CD1c-positive myeloid dendritic cell (primary cell): ENCODE measurements around the gene SIGLEC7.
A peak's percentile ranks its signal among the peaks of the same experiment; 100 is the strongest.

Experiments
- DNase-seq: peaks from one replicate; pipeline ENCODE4 v3.0.0-alpha.2; 2016; ENCODE audit errors: extremely low spot score

SIGLEC7 gene

DNA sequence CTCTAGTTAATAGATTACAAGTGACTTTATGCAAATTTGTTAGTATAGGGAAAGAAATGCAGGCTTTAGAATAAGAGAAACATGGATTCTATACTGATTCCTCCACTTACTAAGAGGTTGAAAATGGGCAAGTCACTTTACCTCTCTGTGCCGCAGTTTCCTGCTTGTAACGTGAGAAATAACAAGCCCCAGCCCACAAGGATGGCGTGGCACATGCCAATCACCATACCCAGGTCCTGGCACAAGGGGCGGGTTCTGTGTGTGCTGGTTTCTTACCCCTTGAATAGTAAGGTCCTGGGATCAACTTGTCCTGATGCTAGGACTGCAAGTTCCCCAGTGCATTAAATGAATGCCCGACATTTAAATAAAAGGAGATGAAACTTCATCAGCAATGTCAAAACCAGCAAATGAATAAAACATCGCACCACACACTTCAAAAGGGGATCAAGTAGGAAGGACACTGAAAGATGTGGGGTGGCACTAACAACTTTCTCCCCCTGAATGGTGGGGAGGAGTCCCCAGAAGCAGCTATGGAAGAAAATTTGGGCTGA lies 25.3 kb upstream of the SIGLEC7 start:
- no peak for DNase-seq

DNA sequence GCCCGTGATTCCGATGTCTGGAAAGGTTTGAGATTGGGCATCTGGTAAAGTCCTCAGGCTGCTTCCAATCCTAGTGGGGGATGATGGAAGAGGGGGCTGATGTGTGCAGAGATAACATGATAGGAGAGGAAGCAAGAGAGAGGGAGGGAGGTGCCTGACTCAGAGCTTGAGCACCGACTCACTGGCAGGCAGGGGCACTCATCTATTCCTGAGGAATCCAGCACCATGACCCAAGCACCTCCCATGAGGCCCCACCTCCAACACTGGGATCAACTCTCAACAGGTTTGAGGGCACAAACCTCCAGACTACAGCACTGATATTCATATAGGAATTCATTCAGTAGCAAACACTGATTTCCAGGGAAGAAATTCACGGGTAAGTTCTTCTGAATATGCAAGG lies 23.0 kb upstream of the SIGLEC7 start:
- no peak for DNase-seq

DNA sequence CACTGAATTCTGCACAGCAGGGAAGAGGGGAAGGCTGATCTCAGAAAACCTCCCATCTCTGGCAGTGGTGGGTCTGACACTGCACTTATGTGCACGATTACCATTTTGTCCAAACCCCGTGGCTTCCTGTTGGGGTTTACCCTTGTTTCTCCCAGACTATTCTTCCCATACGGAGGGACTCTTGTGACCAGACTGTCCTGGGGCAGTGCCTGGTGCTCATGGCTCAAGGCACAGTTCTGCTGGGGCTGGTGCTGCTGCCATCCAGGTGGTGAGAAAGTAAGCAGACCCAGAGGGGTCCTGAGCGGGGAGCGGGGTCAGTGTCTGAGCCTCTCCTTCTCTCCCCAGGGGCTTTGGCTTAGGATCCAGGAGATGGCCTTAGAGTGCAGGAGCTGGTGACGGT lies 22.5 kb upstream of the SIGLEC7 start:
- no peak for DNase-seq

DNA sequence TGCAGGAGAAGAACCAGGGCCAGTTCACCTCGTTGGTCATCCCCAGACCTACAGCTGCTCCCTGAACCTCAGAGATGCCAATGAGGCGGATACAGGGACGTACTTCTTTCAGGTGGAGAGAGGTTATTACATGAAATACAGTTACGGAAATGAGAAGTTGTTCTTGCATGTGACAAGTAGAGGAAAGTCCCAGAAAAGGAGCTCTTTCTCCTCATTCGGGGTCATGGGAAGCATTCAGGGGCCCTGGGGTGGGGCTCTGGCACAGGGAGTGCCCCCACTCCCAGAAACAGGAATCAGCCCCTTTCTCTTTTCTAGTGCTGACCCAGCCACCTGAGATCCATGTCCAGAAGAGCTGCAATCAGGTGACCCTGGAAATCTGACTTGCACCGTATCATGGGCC lies 21.9 kb upstream of the SIGLEC7 start:
- peak; percentile 26 for DNase-seq

DNA sequence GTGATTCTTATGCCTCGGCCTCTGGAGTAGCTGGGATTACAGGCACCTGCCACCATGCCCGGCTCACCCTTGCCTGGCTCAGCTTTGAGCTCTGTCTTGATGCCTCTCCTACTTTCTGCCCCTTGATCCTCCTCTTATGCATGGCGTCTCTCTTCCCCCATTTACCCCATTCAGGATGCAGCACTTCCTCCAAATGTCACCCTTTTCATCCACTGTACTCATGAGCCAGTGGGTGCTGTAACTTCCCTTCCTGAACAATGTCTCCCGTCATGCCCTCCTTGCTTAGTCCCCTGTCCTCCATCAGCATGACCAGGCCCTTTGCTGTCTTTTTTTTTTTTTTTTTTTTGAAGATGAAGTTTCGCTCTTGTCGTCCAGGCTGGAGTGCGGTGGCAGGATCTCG lies 20.8 kb upstream of the SIGLEC7 start:
- peak; percentile 64 for DNase-seq

DNA sequence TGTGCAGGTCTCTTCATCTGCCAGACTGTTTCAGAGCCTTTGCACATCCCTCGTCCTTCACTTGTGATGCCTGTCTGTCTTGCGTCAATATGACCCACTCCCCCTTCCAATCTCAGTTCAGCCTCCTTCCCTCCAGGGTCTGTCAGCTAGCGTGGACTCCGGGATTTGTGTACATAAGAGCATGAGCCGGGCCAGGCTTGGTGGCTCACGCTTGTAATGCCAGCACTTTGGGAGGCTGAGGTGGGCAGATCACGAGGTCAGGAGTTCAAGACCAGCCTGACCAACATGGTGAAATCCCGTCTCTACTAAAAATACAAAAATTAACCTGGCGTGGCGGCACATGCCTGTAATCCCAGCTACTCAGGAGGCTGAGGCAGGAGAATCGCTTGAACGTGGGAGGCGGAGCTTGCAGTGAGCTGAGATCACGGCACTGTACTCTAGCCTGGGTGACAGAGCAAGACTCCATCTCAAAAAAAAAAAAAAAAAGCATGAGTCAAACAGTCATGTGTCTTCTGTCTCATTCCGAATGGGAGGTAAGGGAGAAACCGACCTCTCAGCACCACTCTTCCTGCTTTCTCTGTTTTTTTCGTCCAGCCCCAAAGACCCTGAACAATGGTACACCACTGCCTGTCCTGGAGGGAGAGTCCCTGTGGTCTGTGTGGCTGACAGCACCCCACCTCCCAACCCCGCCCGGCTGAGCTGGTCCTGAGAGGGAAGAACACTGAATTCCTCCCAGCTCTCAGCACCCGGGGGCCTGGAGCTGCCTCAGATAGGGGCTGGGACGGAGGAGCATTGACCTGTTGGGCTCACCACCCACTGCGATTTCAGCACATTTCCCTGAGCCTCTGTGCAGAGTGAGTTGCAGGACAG lies 19.8 kb upstream of the SIGLEC7 start:
- peak; percentile 80 for DNase-seq

DNA sequence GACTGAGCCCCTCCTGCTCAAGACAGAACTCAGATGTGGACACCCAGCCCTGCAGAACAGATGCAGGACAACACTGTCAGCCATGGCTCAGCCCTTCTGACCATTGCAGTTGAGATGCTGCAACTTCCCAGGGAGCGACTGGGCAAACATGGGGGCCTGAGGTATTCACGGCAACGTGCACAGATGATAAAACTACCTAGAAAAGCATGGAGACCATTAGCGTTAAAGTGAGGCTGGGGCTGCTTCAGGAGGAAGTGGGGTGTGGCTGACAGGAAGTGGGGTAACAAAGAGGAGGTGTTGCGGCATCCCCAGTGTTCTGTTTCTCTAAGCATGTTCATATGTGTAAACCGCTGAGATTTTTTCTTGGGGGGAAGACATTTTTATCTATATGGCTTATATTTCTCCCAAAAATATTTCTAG lies 18.7 kb upstream of the SIGLEC7 start:
- DNase-seq, result peak; percentile 79

DNA sequence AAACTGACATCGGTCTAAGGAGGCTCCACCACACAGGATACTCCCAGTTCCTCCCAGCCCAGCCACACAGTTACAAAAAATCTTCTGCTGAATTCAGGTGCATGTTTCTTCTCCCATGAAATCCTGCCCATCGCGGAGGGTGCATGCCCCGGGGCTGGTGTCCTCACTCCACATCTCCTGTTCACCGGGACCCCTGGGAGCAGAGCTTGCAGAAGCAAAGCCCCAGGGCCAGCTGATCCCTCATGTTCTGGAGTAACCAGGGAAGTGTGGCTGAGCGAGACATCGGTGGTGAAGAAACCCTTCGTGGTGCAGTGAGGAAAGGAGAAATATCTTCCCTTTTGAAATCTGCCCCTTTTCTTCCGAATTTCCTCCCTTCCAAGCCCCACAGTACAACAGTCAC lies 18.3 kb upstream of the SIGLEC7 start:
- DNase-seq, result peak; percentile 52

DNA sequence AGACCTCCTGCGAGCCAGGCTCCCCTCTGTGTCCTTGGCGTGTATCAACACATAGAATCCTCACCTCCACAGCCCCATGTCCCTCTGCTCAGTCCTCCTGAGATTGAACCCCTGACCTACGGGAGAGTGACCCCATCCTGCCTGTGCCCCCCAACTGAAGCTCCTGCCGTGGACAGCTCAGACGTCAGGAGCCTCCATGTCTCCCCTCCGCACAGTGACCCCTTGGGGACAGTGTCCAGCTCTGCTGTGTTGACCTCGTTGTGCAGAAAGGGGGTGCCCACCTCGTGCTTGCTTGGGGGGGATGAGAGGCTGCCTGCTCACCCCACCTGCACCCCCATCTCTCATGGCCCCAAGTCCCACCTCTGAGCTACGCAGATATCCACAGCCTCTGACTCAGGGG lies 17.9 kb upstream of the SIGLEC7 start:
- DNase-seq, result no peak

DNA sequence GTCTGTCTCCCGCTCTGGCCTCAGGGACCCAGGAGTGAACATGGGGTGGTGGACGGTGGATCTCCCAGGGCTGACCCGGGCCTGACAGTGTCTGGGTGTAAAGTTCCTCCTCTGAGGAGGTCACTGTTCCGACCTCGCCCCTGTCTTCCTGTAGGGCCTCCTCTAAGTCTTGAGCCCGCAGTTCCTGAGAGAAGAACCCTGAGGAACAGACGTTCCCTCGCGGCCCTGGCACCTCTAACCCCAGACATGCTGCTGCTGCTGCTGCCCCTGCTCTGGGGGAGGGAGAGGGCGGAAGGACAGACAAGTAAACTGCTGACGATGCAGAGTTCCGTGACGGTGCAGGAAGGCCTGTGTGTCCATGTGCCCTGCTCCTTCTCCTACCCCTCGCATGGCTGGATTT lies 17.4 kb upstream of the SIGLEC7 start, which contains the start of gene SIGLEC9:
SIGLEC9 (plus strand) TSS at position 178 of the 400 bp plus-strand sequence; CDS start at position 247, 69 bp downstream.
- peak; percentile 69 for DNase-seq

DNA sequence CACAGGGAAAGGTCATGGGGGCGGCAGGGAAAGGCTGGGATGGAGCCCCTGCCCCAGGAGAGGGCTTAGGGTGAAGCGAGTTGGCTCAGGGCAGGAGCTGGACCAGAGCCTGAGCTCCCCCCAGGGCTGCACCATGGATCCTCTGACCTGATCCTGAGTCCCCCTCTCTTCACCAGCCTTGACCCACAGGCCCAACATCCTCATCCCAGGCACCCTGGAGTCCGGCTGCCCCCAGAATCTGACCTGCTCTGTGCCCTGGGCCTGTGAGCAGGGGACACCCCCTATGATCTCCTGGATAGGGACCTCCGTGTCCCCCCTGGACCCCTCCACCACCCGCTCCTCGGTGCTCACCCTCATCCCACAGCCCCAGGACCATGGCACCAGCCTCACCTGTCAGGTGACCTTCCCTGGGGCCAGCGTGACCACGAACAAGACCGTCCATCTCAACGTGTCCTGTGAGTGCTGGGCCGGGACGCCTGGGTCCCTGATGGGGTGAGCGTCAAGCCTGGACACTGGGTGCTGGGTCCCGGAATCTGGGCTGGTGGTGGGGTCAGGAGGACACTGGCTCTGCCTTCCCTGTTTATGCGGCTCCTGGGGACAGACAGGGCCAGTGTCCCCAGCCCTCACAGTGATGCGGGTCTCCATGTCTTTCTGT lies 16.6 kb upstream of the SIGLEC7 start:
- DNase-seq, result no peak

DNA sequence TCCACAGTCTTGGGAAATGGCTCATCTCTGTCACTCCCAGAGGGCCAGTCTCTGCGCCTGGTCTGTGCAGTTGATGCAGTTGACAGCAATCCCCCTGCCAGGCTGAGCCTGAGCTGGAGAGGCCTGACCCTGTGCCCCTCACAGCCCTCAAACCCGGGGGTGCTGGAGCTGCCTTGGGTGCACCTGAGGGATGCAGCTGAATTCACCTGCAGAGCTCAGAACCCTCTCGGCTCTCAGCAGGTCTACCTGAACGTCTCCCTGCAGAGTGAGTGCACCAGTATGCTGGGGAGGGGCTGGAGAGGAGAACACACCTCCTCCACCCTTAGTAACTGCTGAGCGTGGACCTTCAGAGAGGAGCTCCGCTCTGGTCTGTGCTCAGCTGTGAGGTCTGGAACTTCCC lies 15.1 kb upstream of the SIGLEC7 start:
- no peak for DNase-seq

DNA sequence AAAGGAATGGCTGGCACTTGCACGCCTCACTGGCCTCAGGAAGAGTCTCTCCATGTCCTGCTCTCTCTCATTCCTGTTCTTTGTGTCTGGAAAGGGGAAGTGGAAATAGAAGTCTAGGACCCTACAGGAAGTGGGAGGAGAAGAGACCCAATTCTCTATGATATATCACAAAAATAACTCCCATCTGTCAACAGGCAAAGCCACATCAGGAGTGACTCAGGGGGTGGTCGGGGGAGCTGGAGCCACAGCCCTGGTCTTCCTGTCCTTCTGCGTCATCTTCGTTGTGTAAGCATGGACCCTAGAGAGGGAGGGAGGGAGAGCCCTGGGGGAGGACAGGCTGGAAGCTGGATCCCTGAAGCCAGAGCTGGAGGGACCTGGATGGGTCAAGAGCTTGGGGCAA lies 14.3 kb upstream of the SIGLEC7 start:
- DNase-seq, result peak; percentile 60

DNA sequence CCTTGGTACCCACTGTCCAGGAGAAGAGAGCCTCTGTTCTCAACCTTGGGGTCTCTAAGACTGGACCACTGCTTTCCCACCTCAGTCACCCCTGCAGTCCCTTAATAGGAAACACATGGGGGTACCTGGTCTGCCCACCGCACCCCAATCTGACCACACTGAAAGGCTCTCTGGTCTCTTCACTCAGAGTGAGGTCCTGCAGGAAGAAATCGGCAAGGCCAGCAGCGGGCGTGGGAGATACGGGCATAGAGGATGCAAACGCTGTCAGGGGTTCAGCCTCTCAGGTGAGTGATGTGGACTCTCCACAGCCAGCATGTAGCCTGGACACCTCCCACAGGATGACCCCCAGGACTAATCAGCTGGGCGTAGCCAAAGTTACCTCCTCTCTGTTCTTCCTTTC lies 13.9 kb upstream of the SIGLEC7 start:
- no peak for DNase-seq

DNA sequence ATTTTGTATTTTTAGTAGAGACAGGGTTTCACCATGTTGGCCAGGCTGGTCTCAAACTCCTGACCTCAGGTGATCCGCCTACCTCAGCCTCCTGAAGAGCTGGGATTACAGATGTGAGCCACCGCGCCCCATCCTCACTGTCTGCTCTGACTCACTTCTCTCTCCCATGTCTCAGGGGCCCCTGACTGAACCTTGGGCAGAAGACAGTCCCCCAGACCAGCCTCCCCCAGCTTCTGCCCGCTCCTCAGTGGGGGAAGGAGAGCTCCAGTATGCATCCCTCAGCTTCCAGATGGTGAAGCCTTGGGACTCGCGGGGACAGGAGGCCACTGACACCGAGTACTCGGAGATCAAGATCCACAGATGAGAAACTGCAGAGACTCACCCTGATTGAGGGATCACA lies 12.4 kb upstream of the SIGLEC7 start:
- DNase-seq, result no peak

DNA sequence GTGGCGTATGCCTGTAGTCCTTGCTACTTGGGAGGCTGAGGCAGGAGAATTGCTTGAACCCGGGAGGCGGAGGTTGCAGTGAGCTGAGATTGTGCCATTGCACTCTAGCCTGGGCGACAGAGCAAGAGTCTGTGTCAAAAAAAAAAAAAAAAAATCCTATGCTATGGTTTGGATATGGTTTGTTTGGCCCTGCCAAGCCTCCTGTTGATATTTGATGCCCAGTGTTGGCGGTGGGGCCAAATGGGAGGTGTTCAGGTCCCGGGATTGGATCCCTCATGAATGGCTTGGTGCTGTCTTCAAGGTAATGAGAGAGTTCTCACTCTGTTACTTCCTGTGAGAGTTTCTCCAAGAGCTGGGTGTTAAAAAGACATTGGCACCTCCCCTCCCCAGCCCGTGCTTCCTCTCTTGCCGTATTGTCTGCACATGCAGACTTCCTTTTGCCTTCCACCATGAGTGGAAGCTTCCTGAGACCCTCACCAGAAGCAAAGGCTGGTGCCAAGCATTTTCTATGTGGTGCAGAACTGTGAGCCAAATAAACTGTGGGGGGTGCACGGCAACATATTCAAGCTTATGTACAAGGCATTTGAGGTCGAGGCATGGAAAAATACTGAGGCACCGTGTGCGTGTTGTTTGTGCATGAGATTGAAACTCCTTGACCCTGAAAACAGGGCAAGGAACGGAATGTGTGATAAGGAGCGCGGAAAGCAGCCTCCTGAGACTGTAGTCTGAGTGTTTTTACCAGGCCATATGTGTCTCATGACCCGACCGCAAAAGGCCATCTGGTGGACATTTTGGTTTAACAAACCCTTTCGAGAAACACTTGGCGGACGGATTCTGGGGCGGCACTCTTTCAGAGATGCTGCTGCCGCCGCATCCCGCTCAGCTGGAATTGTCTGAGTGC lies 10.1 kb upstream of the SIGLEC7 start:
- peak; percentile 81 for DNase-seq

DNA sequence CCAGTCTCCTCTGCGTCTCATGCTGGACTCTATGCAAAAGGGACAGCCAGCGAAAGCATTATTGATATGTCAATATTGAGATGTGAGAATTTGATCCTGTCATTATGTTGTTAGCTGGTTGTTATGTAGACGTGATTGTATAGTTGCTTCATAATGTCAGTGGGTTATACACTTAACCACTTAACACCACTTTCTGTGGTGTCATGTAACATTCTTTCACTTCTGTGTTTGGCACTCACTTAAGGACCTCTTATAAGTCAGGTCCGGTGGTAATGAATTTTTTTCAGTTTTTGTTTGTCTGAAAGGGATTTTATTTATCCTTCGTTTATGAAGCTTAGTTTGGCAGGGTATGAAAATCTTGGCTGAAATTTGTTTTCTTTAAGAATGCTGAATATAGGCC lies 7.1 kb upstream of the SIGLEC7 start:
- DNase-seq, result peak; percentile 60

DNA sequence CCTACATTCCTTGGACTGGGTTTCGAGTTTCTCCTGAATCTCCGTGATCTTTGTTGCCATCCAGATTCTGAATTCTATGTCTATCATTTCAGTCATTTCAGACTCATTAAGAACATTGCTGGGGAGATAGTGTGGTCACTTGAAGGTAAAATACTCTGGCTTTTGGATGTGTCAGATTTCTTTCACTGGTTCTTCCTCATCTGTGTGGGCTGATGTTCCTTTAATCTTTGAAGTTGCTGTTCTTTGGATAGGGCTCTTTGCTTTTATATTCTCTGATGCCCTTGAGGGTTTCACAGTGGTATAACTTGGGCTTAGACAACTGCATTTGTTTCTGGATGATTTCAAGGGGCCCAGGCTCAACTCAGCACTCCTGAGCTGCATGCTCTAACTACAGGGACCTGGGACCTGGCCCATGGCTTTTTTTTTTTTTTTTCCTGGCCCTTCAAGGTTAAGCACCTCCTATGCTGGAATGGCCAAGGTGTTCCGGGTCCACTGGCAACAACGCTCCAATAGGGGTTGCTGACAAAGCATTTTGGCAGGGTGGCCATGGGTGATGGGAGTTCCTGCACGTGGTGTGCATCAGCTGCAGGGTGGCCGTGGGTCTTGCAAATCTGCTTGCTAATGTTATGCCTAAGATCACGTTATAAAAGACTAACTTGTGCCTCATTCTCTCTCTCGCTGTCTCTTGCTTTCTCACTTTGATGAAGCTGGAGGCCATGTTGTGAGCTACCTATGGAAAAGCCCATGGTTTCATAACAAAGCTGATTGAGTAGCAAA lies 5.9 kb upstream of the SIGLEC7 start:
- peak; percentile 59 for DNase-seq

DNA sequence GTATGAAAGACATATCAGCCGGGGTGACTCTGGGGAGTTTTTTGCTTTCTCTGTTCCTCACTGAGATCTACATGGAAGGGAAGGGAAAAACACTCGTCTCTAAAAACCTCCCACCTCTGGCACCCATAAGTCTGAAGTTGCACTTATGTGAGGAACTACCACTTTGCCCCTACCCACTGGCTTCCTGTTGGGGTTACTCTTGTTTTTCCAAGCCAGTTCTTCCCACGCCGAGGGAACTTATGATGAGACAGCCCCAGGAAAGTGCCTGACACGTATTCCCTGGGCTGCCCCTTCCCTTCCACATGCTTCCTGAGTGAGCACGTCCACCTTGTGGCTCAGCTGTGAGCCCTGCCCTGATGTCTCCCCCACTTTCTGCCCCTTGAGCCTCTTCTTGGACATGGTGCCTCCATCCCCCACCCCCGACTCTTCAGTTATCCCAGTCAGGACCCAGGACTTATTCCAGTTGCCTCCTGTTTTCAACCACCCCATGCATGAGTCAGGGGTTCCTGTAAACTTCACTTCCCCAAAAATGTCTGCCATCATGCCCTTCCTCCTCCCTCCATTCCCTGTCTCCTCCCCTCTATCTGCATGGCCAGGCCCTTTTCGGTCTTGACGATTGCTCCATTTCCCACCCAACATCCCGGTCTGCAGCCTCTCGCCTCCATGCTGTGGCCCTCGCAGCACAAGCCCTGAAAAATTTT lies 5.1 kb upstream of the SIGLEC7 start:
- DNase-seq, result peak; percentile 95

DNA sequence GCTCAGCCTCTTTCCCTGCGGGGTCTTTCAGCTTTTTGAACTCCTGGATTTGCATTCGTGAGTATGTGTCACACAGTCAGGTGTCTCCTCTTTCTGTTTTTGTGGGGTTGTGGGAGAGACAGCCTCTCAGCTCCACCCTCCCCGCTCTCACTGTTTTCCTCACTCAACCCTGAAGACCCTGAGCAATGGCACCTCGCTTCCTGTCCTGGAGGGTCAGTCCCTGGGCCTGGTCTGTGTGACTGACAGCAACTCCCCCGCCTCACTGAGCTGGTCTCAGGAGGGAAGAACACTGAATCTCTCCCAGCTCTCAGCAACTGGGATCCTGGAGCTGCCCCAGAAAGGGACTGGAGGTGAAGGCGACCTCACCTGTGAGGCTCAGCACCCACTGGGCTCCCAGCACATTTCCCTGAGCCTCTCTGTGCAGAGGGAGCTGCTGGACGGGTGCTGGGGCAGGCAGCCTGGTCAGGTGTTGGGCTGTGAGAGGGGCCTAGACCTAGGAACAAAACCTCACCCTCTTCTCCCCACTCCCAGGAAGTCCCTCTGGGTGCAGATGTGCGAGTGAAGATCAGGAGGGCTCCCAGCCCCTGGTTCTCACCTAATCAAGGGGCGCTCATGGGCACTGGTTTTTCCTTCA lies 4.2 kb upstream of the SIGLEC7 start:
- no peak for DNase-seq
